ENCODE measurements around the gene MROH2A. TPM values are rescaled to one million over a fixed set of nuclear protein-coding genes. Genes with fewer than 3 reads are reported as not detected.

Gene MROH2A
- total RNA-seq, 1 experiment from 2014 or later = not detected

DNA sequence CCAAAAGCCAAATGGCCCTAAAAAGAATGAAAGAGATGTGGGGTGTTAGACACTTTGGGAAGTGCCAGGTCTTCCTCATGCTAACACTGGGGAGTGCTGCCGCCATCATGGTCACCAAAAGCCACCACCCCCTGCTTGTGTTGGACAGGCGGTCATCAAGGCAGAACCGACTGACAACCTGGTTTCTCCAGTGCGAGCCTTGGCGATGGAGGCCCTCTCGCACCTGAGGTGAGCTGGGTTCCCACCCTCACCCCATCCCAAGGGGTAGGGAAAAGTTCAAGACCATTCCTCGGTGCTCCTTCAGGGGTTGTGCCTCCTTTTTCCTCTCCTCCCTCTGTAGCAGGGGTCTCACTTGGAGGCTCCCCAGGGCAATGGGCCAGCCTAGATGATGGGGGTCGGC lies 33.6 kb downstream of the MROH2A start:
- CTCF ChIA-PET = no interaction called here
- Histone ChIP-seq H3K9me3 (ENCODE audit: control insufficient read depth in 1 of 2, insufficient read depth in 1 of 2, low read depth in 1 of 2, low read length in 2 of 2) (no peaks in the 10 kb centered on the region), H3K27me3 (ENCODE audit: insufficient read depth, low read length) (no peaks in the 10 kb centered on the region; the same call in 1 of the 2 replicates), H3K9ac (ENCODE audit: low read length) (no peak overlapping the region), H4K20me1 (ENCODE audit: insufficient read depth) (no peaks in the 10 kb centered on the region), H3K4me3 (replicated peaks in 1 of 2; ENCODE audit: low read depth in 1 of 2, low read length in 2 of 2) (no peak overlapping the region), H3K4me1 (ENCODE audit: control insufficient read depth in 1 of 2, insufficient read depth in 2 of 2, low read length in 2 of 2) (no peaks in the 10 kb centered on the region), H3K36me3 (ENCODE audit: control insufficient read depth in 1 of 2, insufficient read depth in 2 of 2, low read length in 2 of 2) (no peaks in the 10 kb centered on the region), H2AFZ (ENCODE audit: low read depth, low read length, poor library complexity, severe bottlenecking) (no peak overlapping the region), H3K27ac (ENCODE audit: low read depth, low read length) (no peak overlapping the region), H3K4me2 (ENCODE audit: low read length) (no peak overlapping the region), H3K79me2 (ENCODE audit: insufficient read depth, low read length) (no peaks in the 10 kb centered on the region), H3K9me2 (ENCODE audit: insufficient read depth) (no peaks in the 10 kb centered on the region)
- no TSS peak for BruUV-seq (replicated peaks)
- DNase-seq (ENCODE audit: low read depth, low spot score) = no peak
- RAD21 ChIA-PET (ENCODE audit: low non-redundant PET in 1 of 2, low total read pairs in 2 of 2, uncharacterized antibody in 2 of 2, unreplicated experiment in 2 of 2) = no interaction called here
- POLR2A ChIA-PET = no interaction called here
- no peak for ATAC-seq
- no peak for TF ChIP-seq EZH2 (IDR thresholded peaks at IDR 0.05)
- TF ChIP-seq, protein P1, sequence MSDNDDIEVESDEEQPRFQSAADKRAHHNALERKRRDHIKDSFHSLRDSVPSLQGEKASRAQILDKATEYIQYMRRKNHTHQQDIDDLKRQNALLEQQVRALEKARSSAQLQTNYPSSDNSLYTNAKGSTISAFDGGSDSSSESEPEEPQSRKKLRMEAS (IDR thresholded peaks at IDR 0.05) = no peak
- intact Hi-C loops (cut with micrococcal nuclease) = no loop called here

- intact Hi-C loops (cut with micrococcal nuclease) = no loop called here
- Histone ChIP-seq H3K4me1 (ENCODE audit: control insufficient read depth in 1 of 2, insufficient read depth in 2 of 2, low read length in 2 of 2) (no peaks in the 10 kb centered on the region), H3K9me3 (ENCODE audit: control insufficient read depth in 1 of 2, insufficient read depth in 1 of 2, low read depth in 1 of 2, low read length in 2 of 2) (no peaks in the 10 kb centered on the region), H4K20me1 (ENCODE audit: insufficient read depth) (no peaks in the 10 kb centered on the region), H3K9ac (ENCODE audit: low read length) (no peak overlapping the region), H3K27ac (ENCODE audit: low read depth, low read length) (no peak overlapping the region), H3K36me3 (ENCODE audit: control insufficient read depth in 1 of 2, insufficient read depth in 2 of 2, low read length in 2 of 2) (no peaks in the 10 kb centered on the region), H3K4me3 (replicated peaks in 1 of 2; ENCODE audit: low read depth in 1 of 2, low read length in 2 of 2) (no peak overlapping the region), H2AFZ (ENCODE audit: low read depth, low read length, poor library complexity, severe bottlenecking) (no peak overlapping the region), H3K27me3 (ENCODE audit: insufficient read depth, low read length) (no peaks in the 10 kb centered on the region; the same call in 1 of the 2 replicates), H3K79me2 (ENCODE audit: insufficient read depth, low read length) (no peaks in the 10 kb centered on the region), H3K9me2 (ENCODE audit: insufficient read depth) (no peaks in the 10 kb centered on the region), H3K4me2 (ENCODE audit: low read length) (no peak overlapping the region)
- TF ChIP-seq CEBPB (IDR thresholded peaks at IDR 0.05; ENCODE audit: low read depth) = no peak
- no TSS peak for BruUV-seq (replicated peaks)
- ChIA-PET CTCF (no interaction called here), POLR2A (no interaction called here), RAD21 (ENCODE audit: low non-redundant PET in 1 of 2, low total read pairs in 2 of 2, uncharacterized antibody in 2 of 2, unreplicated experiment in 2 of 2) (no interaction called here)
- ATAC-seq (no peak), DNase-seq (ENCODE audit: low read depth, low spot score) (no peak)
Measured at GRCh38 chr2:233813236-233814055, 35.3 kb downstream of the MROH2A start.

Data from HCT116 (cell line).